Ammon's horn (tissue), 1 donor: ENCODE measurements around the gene TSPAN1.

Experiments
- DNase-seq: peaks from one replicate; pipeline ENCODE4 v3.0.0-alpha.2; 2016; ENCODE audit warnings: low spot score

TSPAN1 gene

DNA sequence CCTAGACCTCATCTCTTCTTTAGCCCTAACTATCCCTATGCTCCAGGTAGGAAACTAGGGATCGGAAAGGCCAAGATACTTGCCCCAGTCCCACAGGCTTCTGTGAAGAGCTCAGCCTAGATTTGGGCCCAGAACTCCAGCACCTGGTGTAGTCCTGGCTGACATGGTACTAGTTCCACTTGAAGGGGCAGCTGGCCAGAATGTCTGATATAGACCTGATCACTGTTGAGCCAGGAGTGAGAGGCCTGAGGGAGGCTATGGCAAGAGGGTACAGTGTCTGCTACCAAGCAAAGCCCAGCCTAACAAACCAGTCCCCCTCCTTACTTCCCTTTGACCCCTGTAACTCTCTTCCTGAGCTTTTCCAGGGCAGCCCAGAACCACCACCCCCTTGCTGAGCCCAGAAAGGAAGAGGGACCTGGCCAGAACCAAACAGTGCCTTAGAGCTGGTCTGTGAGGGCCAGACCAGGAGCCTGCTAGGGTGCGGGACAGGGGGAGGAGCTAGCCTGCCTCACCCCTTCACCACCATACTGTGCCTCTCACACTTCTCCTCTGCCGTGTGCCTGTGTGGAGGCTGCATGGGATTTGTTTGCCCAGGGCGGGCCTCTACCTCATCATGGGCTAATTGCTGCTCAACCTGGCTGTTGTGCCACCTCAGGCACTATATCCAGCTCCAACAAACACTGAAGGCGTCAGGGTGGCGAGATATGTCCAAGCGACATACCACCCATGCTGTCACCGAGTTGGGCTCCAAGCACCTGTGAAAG, 12.4 kb downstream of the TSPAN1 start:
- no peak for DNase-seq

DNA sequence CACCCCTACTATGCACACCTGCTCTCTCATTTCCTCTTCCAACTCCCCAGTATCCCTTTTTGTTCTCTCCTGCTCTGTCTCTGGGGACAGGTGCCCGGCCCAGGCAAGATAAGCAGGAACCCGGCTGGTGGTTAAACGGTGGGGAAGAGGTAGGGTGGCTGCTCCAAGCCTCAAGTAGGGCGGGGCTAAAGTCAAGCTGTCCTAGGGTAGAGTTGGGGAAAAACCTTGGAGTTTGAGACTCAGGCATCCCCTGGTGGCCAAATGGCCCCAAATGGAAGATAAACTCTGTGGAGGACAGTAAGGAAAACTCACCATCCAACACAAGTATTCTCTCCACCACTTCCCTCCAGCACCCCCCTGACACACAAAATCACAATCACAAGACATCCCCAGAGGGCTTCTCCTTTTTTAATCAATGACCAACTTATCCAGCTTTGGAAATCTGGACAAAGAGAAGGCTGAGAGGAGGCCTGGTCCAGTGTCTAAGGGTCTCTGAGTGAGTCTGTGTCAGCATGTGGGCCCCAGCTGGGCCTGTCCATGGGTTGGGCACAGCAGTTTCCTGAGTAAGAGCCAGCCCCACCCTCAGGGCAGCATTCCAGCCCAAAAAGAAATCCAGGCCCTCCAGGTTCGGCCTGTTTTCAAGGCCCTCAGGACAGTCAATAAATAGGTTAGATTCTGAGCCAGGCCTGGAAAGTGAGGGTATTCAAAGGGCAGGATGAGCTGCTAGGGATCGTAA, 13.6 kb downstream of the TSPAN1 start:
- DNase-seq, result no peak

DNA sequence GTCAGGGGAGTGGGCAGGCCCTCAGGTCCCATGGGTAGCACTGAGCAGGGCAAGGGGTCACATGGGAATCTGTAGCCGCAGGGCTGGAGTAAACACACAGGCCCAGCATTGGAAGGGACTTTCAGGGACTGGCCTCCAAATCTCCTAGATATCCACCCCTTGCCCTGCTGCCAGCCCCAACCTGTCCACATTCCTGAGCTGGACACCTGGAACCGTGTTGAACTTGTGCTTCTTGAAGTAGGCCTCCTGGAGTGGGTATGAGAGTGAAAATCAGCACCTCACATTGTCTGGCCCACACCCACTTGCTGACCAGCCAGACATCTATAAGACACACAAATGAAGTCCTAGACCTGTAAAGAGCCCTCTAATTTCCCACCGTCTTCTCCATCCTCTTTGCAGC, 15.7 kb downstream of the TSPAN1 start:
- DNase-seq, result no peak

DNA sequence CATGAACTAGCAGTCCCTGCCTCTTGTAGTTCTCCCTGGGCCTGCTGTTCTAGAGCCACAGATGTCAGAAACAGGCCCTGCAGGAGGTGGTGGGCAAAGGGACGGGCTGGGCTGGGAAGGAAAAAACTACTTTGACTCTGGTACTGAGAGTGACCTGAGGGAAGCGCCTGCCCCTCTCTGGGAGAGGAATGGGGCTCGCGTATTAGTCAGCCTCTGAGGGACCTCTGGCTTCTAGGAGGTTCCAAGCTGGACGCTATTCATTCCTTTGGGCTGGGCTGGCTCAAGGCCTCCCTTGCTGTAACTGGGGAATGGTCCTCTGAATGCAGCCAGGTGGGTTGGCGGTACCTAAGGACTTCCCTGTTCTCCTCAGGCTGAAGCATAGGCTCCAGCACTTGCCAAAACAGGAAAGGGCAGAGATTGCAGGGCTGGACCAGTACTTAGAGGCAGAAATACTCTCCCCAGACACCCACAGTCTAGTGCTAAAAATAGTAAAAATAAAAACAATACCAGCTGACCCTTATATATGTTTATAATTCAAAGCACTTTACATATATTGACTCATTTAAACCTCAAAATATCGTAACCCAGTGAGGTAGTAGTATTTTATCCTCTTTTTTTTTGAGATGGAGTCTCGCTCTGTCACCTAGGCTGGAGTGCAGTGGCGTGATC, 16.3 kb downstream of the TSPAN1 start:
- DNase-seq, result no peak

DNA sequence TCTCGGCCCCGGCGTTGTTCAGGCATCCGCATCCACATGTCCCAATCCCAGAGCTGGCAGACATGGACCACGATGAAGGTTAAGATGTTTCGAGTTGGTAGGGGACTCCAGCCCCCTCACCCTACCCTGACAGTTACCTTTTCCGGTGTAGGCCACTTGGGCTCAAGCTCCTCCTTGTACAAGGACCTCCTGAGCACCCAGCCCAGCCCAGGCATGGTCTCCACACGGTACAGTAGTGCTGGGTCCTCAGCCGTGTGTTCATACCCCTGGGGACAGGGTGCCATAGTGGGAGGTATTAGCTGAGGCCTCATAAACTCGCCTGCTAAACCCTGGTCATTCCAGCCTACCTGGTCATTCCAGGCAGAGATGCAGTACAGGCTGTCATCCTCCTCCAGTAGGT, 17.3 kb downstream of the TSPAN1 start:
- DNase-seq, result no peak

DNA sequence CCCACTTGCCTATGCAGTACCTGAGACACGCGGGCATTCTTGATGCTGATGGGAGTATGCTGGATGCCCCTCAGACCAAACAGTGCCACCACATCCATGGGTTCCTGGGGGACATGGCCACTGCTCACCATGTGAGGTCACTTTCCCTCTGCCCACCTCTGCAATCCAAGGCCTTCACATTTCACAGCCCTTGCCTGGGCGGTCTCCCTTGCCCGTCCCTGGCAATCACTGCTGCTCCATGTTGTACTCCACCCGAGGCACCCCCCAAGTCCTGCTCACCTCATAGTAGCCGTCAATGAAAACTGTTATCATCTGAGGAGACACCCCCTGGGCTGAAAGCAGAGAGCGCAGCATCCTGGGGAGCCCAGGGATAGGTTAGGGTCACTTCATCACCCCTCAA, 18.4 kb downstream of the TSPAN1 start:
- DNase-seq, result no peak

DNA sequence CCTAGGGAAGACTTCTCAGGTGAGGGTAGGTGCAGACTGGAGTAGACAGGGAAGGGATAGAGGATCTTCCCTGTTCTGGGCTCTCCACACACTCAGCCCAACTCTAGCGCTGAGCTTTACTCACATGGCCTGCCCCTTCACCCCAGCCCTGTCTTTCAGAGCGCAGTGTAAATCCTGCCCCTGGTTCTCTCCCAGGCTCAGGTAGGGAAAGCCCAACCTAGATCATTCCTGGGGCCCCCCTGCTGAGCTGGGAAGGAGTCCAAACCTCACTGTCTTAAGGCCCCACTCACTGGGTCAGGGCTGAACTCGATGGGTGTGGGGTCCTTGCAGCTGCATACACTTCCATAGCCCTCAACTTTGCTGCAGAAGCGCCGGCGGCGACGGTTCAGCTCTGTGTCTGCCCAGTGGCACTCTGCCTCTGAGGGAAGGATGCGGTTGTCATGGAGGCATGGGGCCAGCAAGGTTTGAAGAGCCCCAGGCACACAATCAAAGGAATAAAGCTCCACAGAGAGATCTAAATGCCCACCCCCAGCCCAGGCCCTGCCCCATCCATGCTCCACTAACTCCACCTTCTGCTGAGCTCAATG, 19.2 kb downstream of the TSPAN1 start:
- DNase-seq, result no peak

DNA sequence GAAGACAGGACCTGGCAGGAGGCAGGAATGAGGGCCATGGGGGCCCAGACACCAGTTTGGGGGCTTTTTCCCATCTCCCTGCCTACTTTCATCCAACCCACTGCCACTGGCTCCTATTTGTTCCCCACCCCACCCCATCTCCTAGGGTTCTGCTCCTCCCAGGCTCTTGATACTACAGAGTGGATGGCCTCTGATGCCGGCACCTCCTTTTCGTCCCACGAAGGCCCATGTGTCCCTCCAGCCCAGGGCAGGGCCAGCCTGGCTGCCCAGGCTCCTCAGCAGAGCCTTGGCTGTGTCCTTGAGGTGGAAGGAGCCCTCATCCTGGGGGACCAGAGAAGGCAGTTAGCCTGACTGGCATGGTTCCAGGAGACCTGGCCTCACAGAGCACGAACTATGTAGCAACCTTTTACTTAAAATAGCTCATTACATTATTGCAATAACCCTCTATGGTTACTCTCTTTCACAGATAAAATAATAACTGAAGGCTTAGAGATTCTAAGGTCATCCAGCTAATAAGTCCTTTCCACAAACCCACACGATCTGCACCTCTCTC, 19.8 kb downstream of the TSPAN1 start:
- no peak for DNase-seq

DNA sequence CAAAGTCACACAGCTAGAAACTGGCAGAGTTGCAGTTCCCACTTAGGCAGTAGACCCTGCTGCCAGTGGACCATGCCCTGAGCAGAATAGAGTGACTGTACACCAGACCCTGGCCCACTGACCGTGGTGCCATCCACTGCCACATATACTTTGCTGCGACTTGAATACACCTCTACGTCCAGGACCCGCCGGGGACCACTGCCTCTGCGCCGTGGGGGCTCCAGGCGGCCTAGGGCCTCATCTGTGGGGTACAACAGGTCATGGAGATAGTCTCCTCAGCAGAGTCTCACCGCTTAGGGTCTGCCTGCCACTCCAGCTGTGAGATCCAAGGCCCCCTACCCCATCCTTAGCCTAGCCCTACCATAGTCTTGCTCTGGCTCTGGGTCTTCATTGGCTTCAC, 21.7 kb downstream of the TSPAN1 start:
- DNase-seq, result no peak

DNA sequence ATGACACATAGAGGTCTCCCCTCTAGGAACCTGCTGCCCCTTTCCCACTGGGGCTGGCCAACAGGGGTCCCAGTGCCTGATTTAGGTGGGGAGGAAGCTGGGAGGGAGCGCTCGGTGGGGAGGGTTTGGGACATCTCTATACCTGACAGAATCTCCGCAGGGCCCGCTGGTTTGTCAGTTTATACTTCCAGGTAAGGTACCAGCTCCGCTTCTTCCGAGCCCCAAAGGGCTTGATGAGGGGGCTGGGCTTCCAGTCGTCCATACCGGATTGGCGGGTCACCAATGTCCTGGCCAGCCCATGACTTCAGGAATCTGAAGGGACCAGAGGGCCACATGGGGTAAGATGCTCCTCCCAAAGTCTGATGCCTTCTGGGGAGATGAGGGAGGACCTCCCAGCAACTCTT, 22.7 kb downstream of the TSPAN1 start:
- no peak for DNase-seq

DNA sequence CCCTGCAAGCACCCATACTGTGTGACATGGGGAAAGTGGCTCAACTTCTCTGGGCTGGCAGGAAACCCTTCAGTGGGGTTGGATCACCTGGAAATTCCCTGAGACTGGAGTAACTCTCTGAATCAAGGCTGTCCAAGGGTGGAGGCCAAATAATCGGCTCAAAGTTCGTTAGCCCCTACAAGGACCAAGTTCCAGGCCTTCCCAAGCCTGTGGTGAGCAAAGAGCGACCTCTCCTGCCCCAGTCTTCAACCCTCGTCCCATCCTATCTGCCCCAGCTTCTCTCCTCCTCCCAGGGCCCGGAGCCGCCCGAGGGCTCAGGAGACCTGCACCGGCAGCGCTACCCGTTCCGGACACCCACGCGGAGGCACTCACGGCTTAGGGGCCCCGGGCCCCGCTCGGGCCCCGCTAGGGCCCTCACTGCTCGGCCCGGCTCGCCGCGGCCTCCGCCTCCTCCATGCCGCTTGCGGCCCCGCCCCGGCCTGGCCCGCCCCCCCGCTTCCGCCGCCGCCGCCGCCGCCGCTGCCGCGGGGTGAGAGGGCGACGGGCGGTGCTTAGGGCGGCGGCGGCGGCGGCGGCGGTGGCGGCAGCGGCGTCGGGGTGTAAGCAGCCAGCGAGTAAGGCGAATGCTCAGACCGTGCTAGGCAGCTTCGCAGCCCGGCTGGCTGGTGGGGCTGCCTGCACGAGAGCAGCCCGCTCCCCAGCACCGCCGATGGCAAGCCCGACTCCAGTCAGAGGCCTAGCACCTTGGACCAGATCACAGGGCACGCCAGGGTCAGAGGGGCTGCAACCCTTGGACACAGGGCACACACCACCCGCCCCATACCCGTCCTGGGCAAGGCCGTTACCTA, 23.3 kb downstream of the TSPAN1 start, which contains the start of gene POMGNT1:
TSS of gene POMGNT1 (minus strand) at position 471 of the 848 bp plus-strand sequence. CDS start 613 bp downstream, outside the sequence.
- DNase-seq, result peak; percentile 78

DNA sequence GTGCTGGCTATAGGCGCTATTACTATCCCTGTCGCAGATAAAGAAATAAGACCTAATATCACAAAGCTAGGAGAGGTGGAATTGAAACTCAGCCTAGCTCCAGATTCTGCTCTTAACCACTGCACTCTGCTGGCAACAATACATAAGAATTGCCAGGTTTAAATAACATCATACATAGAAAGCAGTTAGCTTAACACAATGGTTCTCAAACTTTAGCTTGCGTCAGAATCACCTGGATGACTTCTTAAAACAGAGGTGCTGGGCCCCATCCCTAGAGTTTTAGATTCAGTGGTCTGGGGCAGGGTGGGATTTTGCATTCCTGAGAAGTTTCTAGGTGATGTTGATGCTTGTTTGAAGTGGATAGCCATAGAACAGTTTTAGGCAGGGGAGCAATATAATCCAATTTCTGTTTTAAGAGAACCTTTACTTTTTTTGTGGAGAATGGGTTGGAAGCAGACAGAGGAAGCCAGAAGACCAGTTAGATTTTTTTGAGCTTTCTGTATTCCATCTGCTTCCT, 24.4 kb downstream of the TSPAN1 start:
- DNase-seq, result no peak

DNA sequence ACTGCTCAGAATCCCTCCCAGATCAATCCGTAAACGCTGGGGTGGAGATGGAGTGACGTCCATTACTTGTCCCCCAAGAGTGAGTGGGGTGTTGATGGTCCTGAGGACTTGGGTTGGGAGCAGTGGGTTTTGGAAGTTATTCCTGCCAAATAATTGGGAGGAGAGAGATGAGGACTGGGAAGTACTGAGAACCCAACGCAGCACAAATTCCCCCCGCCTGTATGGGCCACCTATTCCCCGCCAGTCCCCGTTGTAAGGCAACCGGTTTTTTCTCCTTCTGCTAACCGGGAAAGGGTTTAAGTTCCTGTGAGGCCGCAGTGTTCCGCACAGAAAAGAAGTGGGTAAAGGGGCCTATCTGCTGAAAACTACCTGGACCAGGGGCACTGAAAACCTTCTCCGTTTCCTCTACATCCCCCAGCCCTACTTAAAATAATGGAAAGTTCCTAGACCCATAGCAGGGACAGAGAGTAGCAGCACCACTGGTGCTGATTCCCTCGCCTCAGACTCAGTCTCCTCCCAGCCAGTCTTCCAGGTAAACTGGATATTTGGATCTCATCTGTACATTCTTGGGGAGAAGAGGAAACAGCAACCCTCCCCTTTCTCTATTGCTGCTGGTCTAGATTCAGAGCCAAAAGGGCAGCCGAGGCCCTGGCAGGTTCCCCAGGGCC, 29.0 kb downstream of the TSPAN1 start:
- DNase-seq, result no peak

DNA sequence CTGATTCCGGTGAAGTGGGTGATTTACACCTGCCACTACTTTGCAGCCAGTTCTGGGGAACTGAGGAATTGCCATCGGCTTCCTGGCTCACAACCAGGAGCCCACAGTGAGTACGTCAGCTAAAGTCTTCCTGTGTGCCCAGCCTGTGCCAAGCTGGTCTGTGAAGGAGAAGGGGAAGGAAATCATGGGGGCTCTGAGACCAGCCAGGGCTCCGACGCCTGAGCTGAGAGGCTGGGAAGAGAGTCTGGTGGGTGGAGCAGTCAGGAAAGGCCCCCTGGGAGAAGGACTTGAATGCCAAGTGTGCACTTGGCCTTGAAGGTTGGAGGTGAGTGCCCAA, 29.5 kb downstream of the TSPAN1 start:
- peak; percentile 67 for DNase-seq

DNA sequence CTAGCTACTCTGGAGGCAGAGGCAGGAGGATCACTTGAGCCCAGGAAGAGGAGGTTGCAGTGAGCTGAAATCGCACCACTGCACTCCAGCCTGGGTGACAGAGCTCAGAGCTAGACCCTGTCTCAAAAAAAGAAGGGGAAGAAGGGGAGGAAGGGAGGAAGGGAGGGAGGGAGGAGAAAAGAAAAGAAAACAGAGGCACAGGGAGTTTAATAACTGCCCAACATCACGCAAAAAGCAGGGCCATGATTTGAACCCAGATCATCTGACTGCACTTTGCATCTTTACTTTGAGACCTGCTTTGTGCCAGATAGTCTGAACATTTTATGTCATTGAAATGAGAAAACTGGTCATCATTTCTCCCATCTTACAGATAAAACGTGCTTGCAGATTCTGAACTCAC, 30.3 kb downstream of the TSPAN1 start:
- DNase-seq, result no peak

DNA sequence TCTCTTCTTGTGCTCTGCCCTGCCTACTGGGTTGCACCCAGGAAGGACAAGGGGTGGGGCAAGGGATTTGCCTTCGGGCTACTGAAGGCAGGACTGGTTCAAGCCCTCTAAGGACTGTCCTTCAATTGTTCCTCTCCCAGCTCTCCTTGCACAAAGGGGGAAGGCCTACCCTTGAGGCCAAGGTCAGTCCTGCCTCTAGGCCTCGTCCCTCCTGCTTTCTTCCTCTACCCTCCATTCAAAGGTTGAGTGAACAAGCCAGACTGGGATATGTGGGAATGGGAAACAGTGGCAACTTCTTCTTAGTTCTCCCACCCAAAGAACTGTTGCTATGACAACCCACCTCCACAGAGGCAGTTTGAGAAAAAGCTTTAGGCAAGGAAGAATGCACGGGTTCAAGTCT, 30.9 kb downstream of the TSPAN1 start:
- DNase-seq, result no peak

DNA sequence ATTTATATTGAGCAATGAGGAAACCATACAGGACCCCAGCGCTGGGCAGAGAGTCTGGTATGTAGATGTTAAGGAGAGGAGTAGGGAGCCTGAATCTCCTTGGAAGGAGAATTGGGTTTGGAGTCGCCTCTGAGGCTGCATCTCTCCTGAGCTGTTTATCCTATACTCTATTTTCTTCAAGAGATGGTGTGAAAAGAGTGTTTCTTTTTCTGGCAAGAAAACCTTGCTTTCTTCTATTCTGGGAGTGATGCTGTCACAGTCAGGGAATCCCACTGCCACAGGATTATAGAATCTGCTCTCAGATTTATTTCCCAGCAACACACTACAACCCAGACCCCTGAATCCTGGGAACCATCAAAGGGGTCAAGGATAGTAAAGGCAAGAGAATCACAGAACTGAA, 31.5 kb downstream of the TSPAN1 start:
- no peak for DNase-seq

DNA sequence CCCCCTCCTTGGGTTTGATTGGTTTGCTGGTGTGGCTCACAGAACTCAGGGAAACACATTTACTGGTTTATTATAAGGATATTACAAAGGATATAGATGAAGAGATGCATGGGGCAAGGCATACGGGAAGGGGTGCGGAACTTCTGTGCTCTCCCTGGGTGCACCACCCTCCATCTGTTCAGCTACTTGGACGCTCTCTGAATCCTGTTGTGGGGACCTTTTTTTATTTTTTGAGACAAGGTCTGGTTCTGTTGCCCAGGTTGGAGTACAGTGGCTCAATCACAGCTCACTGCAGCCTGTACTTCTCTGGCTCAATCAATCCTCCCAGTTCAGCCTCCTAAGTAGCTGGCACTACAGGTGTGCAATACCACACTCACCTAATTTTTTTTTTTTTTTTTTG, 35.7 kb downstream of the TSPAN1 start:
- no peak for DNase-seq

DNA sequence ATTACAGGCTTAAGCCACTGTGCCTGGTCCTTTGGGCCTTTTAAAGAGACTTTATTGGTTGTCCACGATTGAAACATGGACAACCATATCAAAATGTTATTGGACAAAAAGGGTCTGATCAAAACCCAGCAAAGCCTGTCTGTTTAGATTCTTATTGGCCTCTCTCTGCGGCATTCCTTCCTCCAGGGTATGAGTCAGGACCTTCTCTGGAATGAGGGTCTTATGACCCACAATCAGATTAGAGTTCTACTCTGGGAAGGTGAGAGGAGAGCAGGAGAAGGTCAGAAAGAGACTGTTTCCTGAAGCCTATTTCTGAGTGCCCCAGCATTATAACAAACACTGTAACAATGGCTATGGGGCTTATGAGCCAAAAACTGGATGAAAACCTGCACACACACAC, 36.2 kb downstream of the TSPAN1 start:
- no peak for DNase-seq

DNA sequence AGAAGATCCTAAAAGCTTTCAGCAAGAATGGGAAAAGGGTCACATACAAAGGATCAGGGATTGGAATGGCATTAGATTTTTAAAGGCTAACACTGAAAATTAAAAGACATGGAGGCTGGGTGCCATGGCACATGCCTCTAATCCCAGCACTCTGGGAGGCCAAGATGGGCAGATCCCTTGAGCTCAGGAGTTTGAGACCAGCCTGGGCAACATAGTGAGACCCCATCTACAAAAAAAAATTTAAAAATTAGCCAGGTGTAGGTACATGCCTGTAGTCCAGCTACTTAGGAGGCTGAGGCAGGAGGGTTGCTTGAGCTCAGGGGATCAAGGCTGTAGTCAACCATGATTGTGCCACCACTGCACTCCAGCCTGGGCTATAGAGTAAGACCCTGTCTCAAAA, 40.6 kb downstream of the TSPAN1 start:
- DNase-seq, result no peak

DNA sequence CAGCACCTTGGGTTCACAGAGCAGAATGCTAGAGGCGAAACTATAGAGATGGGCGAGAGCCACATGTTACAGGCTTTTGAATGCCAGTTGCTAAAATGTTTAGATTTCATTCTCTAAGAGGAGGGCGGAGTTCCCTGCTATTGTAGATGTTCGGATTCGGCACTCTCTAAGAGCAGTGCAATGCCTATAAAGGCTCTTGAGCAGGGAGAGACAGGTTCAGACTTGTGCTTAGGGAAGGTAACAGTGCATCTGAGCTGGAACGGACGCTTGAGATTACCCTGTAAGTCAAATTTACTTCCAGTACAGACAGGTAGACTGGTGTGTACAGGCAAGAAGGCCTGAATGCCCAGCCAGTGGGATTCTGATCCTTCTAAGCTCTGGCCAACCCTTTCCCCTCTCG, 43.6 kb downstream of the TSPAN1 start:
- no peak for DNase-seq
